Adipose tissue (tissue), 3 donors: Measurements from ENCODE around the gene CAMSAP3. TPM values are rescaled to one million over a fixed set of nuclear protein-coding genes. Genes with fewer than 3 reads are reported as not detected.

ENCODE experiments used
- H3K27ac ChIP-seq: one replicate; pipeline ENCODE4 v1.5.1; 2013; ENCODE audit warnings: low read depth, low read length
- WGBS, 3 donors: extraction: QIAGEN DNeasy Blood & Tissue Kit; methylation state at CpG; one replicate each; pipeline ENCODE4 v1.1.7; 2013; 5-methylcytosine and 5-hydroxymethylcytosine counted together
- polyA plus RNA-seq, 3 donors: library from polyadenylated mRNA; stranded (reverse); fragments of 200-250 nt; gene quantifications; one replicate each; pipeline ENCODE4 v1.2.3, GENCODE V29; 2013
- donor health status: healthy with polysubstance abuse.
- donor health status: Bipolar disorder and iron deficiency.
- donor health status: healthy.

Gene CAMSAP3
- polyA plus RNA-seq, 3 donors, result 0.11 to 23.1 (median 2.2) TPM

GRCh38 chr19:7622933-7623685 lies 27.4 kb downstream of the CAMSAP3 start:
- WGBS, 3 donors, result 81 to 87% (median 82%) methylated on average over 16 of the region's 16 CpGs

GRCh38 chr19:7623725-7624603 lies 28.3 kb downstream of the CAMSAP3 start:
- WGBS, 3 donors, result 89 to 94% (median 94%) methylated on average over 34 to 39 of the region's 39 CpGs
- H3K27ac ChIP-seq, result no peak overlapping the region

More at GRCh38 chr19:7622933-7623685, 27.4 kb downstream of the CAMSAP3 start:
- H3K27ac ChIP-seq, result no peak overlapping the region

GRCh38 chr19:7624810-7625209 lies 29.1 kb downstream of the CAMSAP3 start:
- H3K27ac ChIP-seq, result no peak overlapping the region
- WGBS, 3 donors, result 90 to 94% (median 92%) methylated on average over 17 of the region's 17 CpGs

- H3K27ac ChIP-seq, result no peak overlapping the region
- 96 to 97% (median 97%) methylated on average over 30 to 34 of the region's 34 CpGs for WGBS, 3 donors
Observed at GRCh38 chr19:7625763-7626372, 30.2 kb downstream of the CAMSAP3 start.

GRCh38 chr19:7627166-7627565 lies 31.5 kb downstream of the CAMSAP3 start:
- H3K27ac ChIP-seq, result no peak overlapping the region
- WGBS, 3 donors, result 89 to 94% (median 92%) methylated on average over 20 to 24 of the region's 24 CpGs

GRCh38 chr19:7628589-7629311 lies 33.1 kb downstream of the CAMSAP3 start:
- peak overlapping the region; percentile 32 for H3K27ac ChIP-seq
- 3 to 5% (median 3%) methylated on average over 15 of the region's 15 CpGs for WGBS, 3 donors

- peak within 1 kb of the TSS; percentile 32 for H3K27ac ChIP-seq
- 0% methylated on average over 40 of the region's 40 CpGs for WGBS, 3 donors
Observed at GRCh38 chr19:7629347-7630054, 33.8 kb downstream of the CAMSAP3 start, which contains the start of the genes PET100 and XAB2. Gene PET100 (plus strand): TSS chr19:7629793. CDS start chr19:7629834, 41 bp downstream. Gene XAB2 (minus strand): TSS chr19:7629545. CDS start chr19:7629527, 18 bp downstream.

- WGBS, 3 donors, result 84 to 93% (median 90%) methylated on average over 12 of the region's 12 CpGs
- H3K27ac ChIP-seq, result no peak overlapping the region
Observed at GRCh38 chr19:7631577-7631976, 35.9 kb downstream of the CAMSAP3 start.

GRCh38 chr19:7632340-7633203 lies 36.9 kb downstream of the CAMSAP3 start:
- 88 to 90% (median 89%) methylated on average over 40 of the region's 40 CpGs for WGBS, 3 donors
- H3K27ac ChIP-seq, result no peak overlapping the region

GRCh38 chr19:7633698-7634097 lies 38.0 kb downstream of the CAMSAP3 start, which contains the start of gene PCP2:
Gene PCP2 (minus strand): TSS chr19:7633719. CDS start chr19:7633457, 262 bp downstream.
- no peak within 1 kb of the TSS for H3K27ac ChIP-seq
- WGBS, 3 donors, result 29 to 40% (median 35%) methylated on average over 1 to 2 of the region's 2 CpGs

- WGBS, 3 donors, result 42 to 61% (median 50%) methylated on average over 6 of the region's 6 CpGs
Observed at GRCh38 chr19:7635670-7636069, 40.0 kb downstream of the CAMSAP3 start.

GRCh38 chr19:7636317-7636690 lies 40.6 kb downstream of the CAMSAP3 start:
- no peak overlapping the region for H3K27ac ChIP-seq
- WGBS, 3 donors, result 56 to 67% (median 65%) methylated on average over 16 of the region's 16 CpGs

More at GRCh38 chr19:7635670-7636069, 40.0 kb downstream of the CAMSAP3 start:
- no peak overlapping the region for H3K27ac ChIP-seq

GRCh38 chr19:7636691-7637373 lies 41.2 kb downstream of the CAMSAP3 start, which contains the start of gene STXBP2:
Gene STXBP2 (plus strand): TSS chr19:7637110. CDS start chr19:7637150, 40 bp downstream.
- peak within 1 kb of the TSS; percentile 62 for H3K27ac ChIP-seq
- 4 to 7% (median 6%) methylated on average over 57 to 61 of the region's 61 CpGs for WGBS, 3 donors

GRCh38 chr19:7637374-7638256 lies 42.0 kb downstream of the CAMSAP3 start:
- WGBS, 3 donors, result 27 to 33% (median 28%) methylated on average over 29 to 30 of the region's 30 CpGs

More at GRCh38 chr19:7637374-7638256, 42.0 kb downstream of the CAMSAP3 start:
- H3K27ac ChIP-seq, result peak overlapping the region; percentile 62
